Measurements from ENCODE around the gene IBA57. TPM values are rescaled to one million over a fixed set of nuclear protein-coding genes. Genes with fewer than 3 reads are reported as not detected.
"Not testable (repeated sequence)": the region's sequence is repeated elsewhere in the genome, so short reads cannot be mapped to it uniquely, and the experiment has no call there.

IBA57 gene
- polyA plus RNA-seq, 1 of the 3 experiments (the other 2 are of a cell fraction): 1.8 TPM

GRCh38 chr1:228219245-228219961, 53.8 kb downstream of the IBA57 start:
- H3K27me3 ChIP-seq (ENCODE audit: insufficient read depth): no peaks in the 10 kb centered on the region
- 89% methylated on average over 12 of the region's 16 CpGs for WGBS (ENCODE audit: low lambda C conversion rate)
- H3K4me1 ChIP-seq (ENCODE audit: control insufficient read depth in 1 of 2, insufficient read depth in 2 of 2, low read depth in 1 of 2, low read length in 1 of 2): peaks cover 0 to 9% of the 10 kb centered on the region in 2 experiments; a peak in 1 of 4 replicates
- no peak overlapping the region for H2AFZ ChIP-seq (ENCODE audit: low read depth)
- CTCF ChIA-PET: no interaction called here
- no peaks in the 10 kb centered on the region for H3K79me2 ChIP-seq (ENCODE audit: insufficient read depth)
- no peak overlapping the region for H3K9ac ChIP-seq
- no peak overlapping the region for H3K27ac ChIP-seq (ENCODE audit: low read depth in 2 of 2, low read length in 1 of 2)
- TF ChIP-seq JUND (IDR thresholded peaks at IDR 0.05) (no peak), NFIC (IDR thresholded peaks at IDR 0.05; ENCODE audit: borderline replicate concordance) (no peak), PBX3 (IDR thresholded peaks at IDR 0.05) (no peak)
- no peak for DNase-seq
- POLR2A ChIA-PET: no interaction called here
- H3K36me3 ChIP-seq (replicated peaks in 1 of 2; ENCODE audit: control insufficient read depth in 1 of 2, insufficient read depth in 2 of 2, low read length in 1 of 2): peaks cover 0 to 2% of the 10 kb centered on the region in 2 experiments
- no peaks in the 10 kb centered on the region for H3F3A ChIP-seq (replicated peaks; ENCODE audit: insufficient read depth)
- no peaks in the 10 kb centered on the region for H3K9me2 ChIP-seq
- no peaks in the 10 kb centered on the region for H4K20me1 ChIP-seq (ENCODE audit: insufficient read depth)
- no peaks in the 10 kb centered on the region for H3K9me3 ChIP-seq
- no peak overlapping the region for H3K4me2 ChIP-seq
- H3K4me3 ChIP-seq (ENCODE audit: low read depth in 2 of 2, low read length in 1 of 2): no peak overlapping the region

- Histone ChIP-seq H3K4me1 (ENCODE audit: control insufficient read depth in 1 of 2, insufficient read depth in 2 of 2, low read depth in 1 of 2, low read length in 1 of 2) (peaks cover 0 to 4% of the 10 kb centered on the region in 2 experiments; a peak in 1 of 4 replicates), H3K9ac (no peak overlapping the region), H3K4me2 (no peak overlapping the region), H3K4me3 (ENCODE audit: low read depth in 2 of 2, low read length in 1 of 2) (no peak overlapping the region), H2AFZ (ENCODE audit: low read depth) (no peak overlapping the region), H3K27ac (ENCODE audit: low read depth in 2 of 2, low read length in 1 of 2) (no peak overlapping the region), H3K27me3 (ENCODE audit: insufficient read depth) (no peaks in the 10 kb centered on the region), H3K9me2 (no peaks in the 10 kb centered on the region), H3K9me3 (no peaks in the 10 kb centered on the region), H3F3A (replicated peaks; ENCODE audit: insufficient read depth) (no peaks in the 10 kb centered on the region), H3K79me2 (ENCODE audit: insufficient read depth) (no peaks in the 10 kb centered on the region), H4K20me1 (ENCODE audit: insufficient read depth) (no peaks in the 10 kb centered on the region), H3K36me3 (replicated peaks in 1 of 2; ENCODE audit: control insufficient read depth in 1 of 2, insufficient read depth in 2 of 2, low read length in 1 of 2) (peaks cover 0 to 5% of the 10 kb centered on the region in 2 experiments)
- ChIA-PET CTCF (no interaction called here), POLR2A (no interaction called here)
- no peak for DNase-seq
- WGBS (ENCODE audit: low lambda C conversion rate): 87% methylated on average over 21 of the region's 28 CpGs
- no peak for TF ChIP-seq RAD21 (IDR thresholded peaks at IDR 0.05; ENCODE audit: low read length)
- TF ChIP-seq FOXJ3 (CRISPR knock-in tag; IDR thresholded peaks at IDR 0.05): no peak
- no peak for TF ChIP-seq JUND (IDR thresholded peaks at IDR 0.05)
These were observed 54.6 kb downstream of the IBA57 start for GRCh38 chr1:228219962-228220780.

GRCh38 chr1:228221097-228221496, 55.5 kb downstream of the IBA57 start:
- H3K4me3 ChIP-seq (ENCODE audit: low read depth in 2 of 2, low read length in 1 of 2); H3K79me2 ChIP-seq (ENCODE audit: insufficient read depth); H4K20me1 ChIP-seq (ENCODE audit: insufficient read depth); DNase-seq; H3K9ac ChIP-seq; H3K4me2 ChIP-seq; H3F3A ChIP-seq (replicated peaks; ENCODE audit: insufficient read depth); H3K4me1 ChIP-seq (ENCODE audit: control insufficient read depth in 1 of 2, insufficient read depth in 2 of 2, low read depth in 1 of 2, low read length in 1 of 2); CTCF ChIA-PET; H3K27ac ChIP-seq (ENCODE audit: low read depth in 2 of 2, low read length in 1 of 2); POLR2A ChIA-PET; H3K9me3 ChIP-seq; H2AFZ ChIP-seq (ENCODE audit: low read depth); H3K9me2 ChIP-seq; H3K27me3 ChIP-seq (ENCODE audit: insufficient read depth); H3K36me3 ChIP-seq (replicated peaks in 1 of 2; ENCODE audit: control insufficient read depth in 1 of 2, insufficient read depth in 2 of 2, low read length in 1 of 2): not testable (repeated sequence)
- 86% methylated on average over 9 of the region's 9 CpGs for WGBS (ENCODE audit: low lambda C conversion rate)
